Peyer's patch (tissue), 4 donors: ENCODE results near the gene SPG7. TPM values are rescaled to one million over a fixed set of nuclear protein-coding genes. Genes with fewer than 3 reads are reported as not detected.

ENCODE experiments used
- DNase-seq, 3 donors: peaks; one replicate each; pipeline ENCODE4 v3.0.0-alpha.2; 2017 to 2019
- H3K27ac ChIP-seq, 4 donors: fragments of 200-600 bp; sonication (generic); one replicate each; pipeline ENCODE4 v1.5.1; 2016 to 2019
- H3K27me3 ChIP-seq, 2 donors: fragments of 200-600 bp; sonication (generic); one replicate each; pipeline ENCODE4 v1.5.1; 2019
- H3K36me3 ChIP-seq, 3 donors: fragments of 200-600 bp; sonication (generic); one replicate each; pipeline ENCODE4 v1.5.1; 2016 to 2019
- H3K4me1 ChIP-seq, 4 donors: fragments of 200-600 bp; sonication (generic); one replicate each; pipeline ENCODE4 v1.5.1; 2016 to 2019
- H3K4me3 ChIP-seq, 4 donors: fragments of 200-600 bp; sonication (generic); 1 replicate in 3 of 4; 2 replicates in 1 of 4; pipeline ENCODE4 v1.5.1; 2016 to 2019; ENCODE audit warnings: mild to moderate bottlenecking in 1 of 4
- H3K9me3 ChIP-seq, 4 donors: fragments of 200-600 bp; sonication (generic); one replicate each; pipeline ENCODE4 v1.5.1; 2016 to 2019; ENCODE audit warnings: mild to moderate bottlenecking in 1 of 4
- CTCF ChIP-seq, 6 experiments: fragments of 450-650 bp in 4 of 6; fragments of 200-600 bp in 2 of 6; sonication (generic) in 1 of 6; IDR thresholded peaks; one replicate each; pipeline ENCODE4 v1.5.1; 2017 to 2019; ENCODE audit warnings: antibody characterized with exemption in 6 of 6, mild to moderate bottlenecking in 3 of 6, moderate library complexity in 1 of 6
- POLR2A ChIP-seq, 2 donors: fragments of 450-650 bp; IDR thresholded peaks; one replicate each; pipeline ENCODE4 v1.5.1; 2017; ENCODE audit warnings: antibody characterized with exemption in 2 of 2, mild to moderate bottlenecking in 2 of 2, moderate library complexity in 2 of 2
- total RNA-seq, 4 donors: library from RNA; depleted of rRNA; stranded (reverse); fragments of >200 nt; gene quantifications; one replicate each; pipeline ENCODE4 v1.1.0, GENCODE V29; 2016

SPG7 gene
- total RNA-seq, 4 donors from 2014 or later = 242 to 461 (median 378) TPM

- TF ChIP-seq POLR2A (IDR thresholded peaks at IDR 0.05) (no peak), CTCF (IDR thresholded peaks at IDR 0.05) (no peak)
- Histone ChIP-seq H3K36me3 (no peaks in the 10 kb centered on the region), H3K27ac (peak overlapping the region in 2 of 4 donors; percentile 42 to 65), H3K4me1 (peaks cover 3 to 81% (median 32%) of the 10 kb centered on the region in 4 donors), H3K27me3 (no peaks in the 10 kb centered on the region), H3K4me3 (no peak overlapping the region), H3K9me3 (no peaks in the 10 kb centered on the region)
- DNase-seq = peak in 1 of 3 donors; percentile 37
Measured at GRCh38 chr16:89476379-89476778, 31.8 kb upstream of the SPG7 start.

DNA sequence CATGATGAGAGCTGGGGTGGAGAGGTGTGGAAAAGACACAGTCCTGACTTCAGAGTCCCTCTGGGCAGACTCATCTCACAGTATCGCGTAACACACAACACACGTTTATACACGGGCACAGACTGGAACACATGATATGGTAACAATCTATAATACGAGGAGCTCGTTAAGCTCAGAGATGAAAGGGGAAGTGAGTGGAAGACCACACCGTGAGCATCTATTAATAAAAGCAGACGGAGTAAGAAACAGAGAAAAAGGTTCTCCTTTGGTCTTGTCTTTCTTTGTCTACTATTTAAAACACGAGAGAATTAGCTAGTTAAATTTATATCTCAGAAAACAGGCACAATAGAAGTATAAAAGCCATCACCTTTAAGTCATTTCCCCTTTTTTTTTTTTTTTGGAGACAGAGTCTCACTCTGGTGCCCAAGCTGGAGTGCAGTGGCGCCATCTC, 31.4 kb upstream of the SPG7 start:
- Histone ChIP-seq H3K36me3 (no peaks in the 10 kb centered on the region), H3K4me1 (peaks cover 4 to 81% (median 32%) of the 10 kb centered on the region in 4 donors), H3K4me3 (no peak overlapping the region), H3K9me3 (no peaks in the 10 kb centered on the region), H3K27me3 (no peaks in the 10 kb centered on the region), H3K27ac (peak overlapping the region in 2 of 4 donors; percentile 42 to 65)
- TF ChIP-seq POLR2A (IDR thresholded peaks at IDR 0.05) (no peak), CTCF (IDR thresholded peaks at IDR 0.05) (no peak)
- DNase-seq = peak in 1 of 3 donors; percentile 31

DNA sequence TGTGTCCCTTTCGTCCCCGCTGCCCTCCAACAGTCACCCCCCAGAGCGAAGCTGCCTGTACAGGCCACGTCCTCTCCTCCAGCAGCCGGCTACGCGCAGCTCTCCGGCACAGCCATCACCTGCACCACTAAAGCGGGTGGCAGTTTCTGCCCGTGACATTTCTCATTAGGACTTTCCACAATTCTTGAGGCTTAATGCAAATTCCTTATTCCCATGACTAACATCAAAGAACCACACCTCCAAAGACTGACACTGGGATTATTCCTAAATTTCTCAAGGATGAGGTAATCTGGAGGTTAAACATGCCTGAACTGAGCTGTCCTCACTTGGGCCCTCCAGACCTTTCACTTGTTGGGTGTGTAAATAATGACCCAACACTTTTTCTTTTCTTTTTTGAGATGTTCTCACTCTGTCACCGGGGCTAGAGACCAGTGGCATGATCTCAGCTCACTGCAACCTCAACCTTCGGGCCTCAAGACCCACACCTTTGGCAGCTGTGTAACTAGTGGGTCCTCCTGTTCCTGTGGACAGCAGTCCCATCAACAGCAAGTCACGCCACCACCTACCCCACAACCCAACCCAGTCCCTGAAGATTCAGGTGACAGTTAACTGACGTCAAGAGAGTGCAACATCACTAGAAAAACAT, 29.5 kb upstream of the SPG7 start:
- H3K27ac ChIP-seq = no peak overlapping the region
- no peak overlapping the region for H3K4me3 ChIP-seq
- no peaks in the 10 kb centered on the region for H3K36me3 ChIP-seq
- H3K4me1 ChIP-seq = peaks cover 3 to 82% (median 43%) of the 10 kb centered on the region in 4 donors
- no peak for TF ChIP-seq POLR2A (IDR thresholded peaks at IDR 0.05)
- no peak for TF ChIP-seq CTCF (IDR thresholded peaks at IDR 0.05)
- no peaks in the 10 kb centered on the region for H3K27me3 ChIP-seq
- no peak for DNase-seq
- no peaks in the 10 kb centered on the region for H3K9me3 ChIP-seq

GRCh38 chr16:89481356-89481955, 26.7 kb upstream of the SPG7 start:
- Histone ChIP-seq H3K27ac (no peak overlapping the region), H3K4me3 (no peak overlapping the region), H3K27me3 (no peaks in the 10 kb centered on the region), H3K9me3 (no peaks in the 10 kb centered on the region), H3K36me3 (no peaks in the 10 kb centered on the region), H3K4me1 (peaks cover 6 to 87% (median 51%) of the 10 kb centered on the region in 4 donors)
- no peak for DNase-seq
- TF ChIP-seq POLR2A (IDR thresholded peaks at IDR 0.05) (no peak), CTCF (IDR thresholded peaks at IDR 0.05) (no peak)

GRCh38 chr16:89482150-89482816, 25.9 kb upstream of the SPG7 start:
- Histone ChIP-seq H3K4me3 (peak overlapping the region in 1 of 4 donors; percentile 1), H3K9me3 (no peaks in the 10 kb centered on the region), H3K27me3 (no peaks in the 10 kb centered on the region), H3K4me1 (peaks cover 6 to 79% (median 50%) of the 10 kb centered on the region in 4 donors), H3K36me3 (no peaks in the 10 kb centered on the region), H3K27ac (peak overlapping the region; percentile 44 to 75 (median 56))
- TF ChIP-seq POLR2A (IDR thresholded peaks at IDR 0.05) (no peak), CTCF (IDR thresholded peaks at IDR 0.05) (no peak)
- DNase-seq = no peak
